ENCODE results near the gene SSMEM1.
"Not testable (repeated sequence)": the region's sequence is repeated elsewhere in the genome, so short reads cannot be mapped to it uniquely, and the experiment has no call there.

- not testable (repeated sequence) for TF ChIP-seq BHLHE40 (IDR thresholded peaks at IDR 0.05; ENCODE audit: borderline replicate concordance); FOXM1 (IDR thresholded peaks at IDR 0.05; ENCODE audit: borderline replicate concordance); TARDBP (IDR thresholded peaks at IDR 0.05); FOXK2 (IDR thresholded peaks at IDR 0.05); FOXA1 (IDR thresholded peaks at IDR 0.05); SP1 (IDR thresholded peaks at IDR 0.05); CTBP1 (IDR thresholded peaks at IDR 0.05; ENCODE audit: borderline replicate concordance); ELF4 (IDR thresholded peaks at IDR 0.05)
Measured at GRCh38 chr7:130184349-130184748, 23.3 kb upstream of the SSMEM1 start.
